B cell (primary cell): ENCODE data around the gene CD151.

ENCODE experiments used
- EZH2 ChIP-seq: IDR thresholded peaks from 2 replicates; pipeline ENCODE4 v1.6.1; 2012; ENCODE audit warnings: borderline replicate concordance, low read depth, mild to moderate bottlenecking, moderate library complexity, low read length; ENCODE audit not compliant: insufficient read depth, poor library complexity, severe bottlenecking
- TF ChIP-seq, protein P1 (sequence below): fragments of 200-600 bp; IDR thresholded peaks from one replicate; pipeline ENCODE4 v1.8.0; 2022; ENCODE audit warnings: antibody characterized with exemption, mild to moderate bottlenecking

DNA sequence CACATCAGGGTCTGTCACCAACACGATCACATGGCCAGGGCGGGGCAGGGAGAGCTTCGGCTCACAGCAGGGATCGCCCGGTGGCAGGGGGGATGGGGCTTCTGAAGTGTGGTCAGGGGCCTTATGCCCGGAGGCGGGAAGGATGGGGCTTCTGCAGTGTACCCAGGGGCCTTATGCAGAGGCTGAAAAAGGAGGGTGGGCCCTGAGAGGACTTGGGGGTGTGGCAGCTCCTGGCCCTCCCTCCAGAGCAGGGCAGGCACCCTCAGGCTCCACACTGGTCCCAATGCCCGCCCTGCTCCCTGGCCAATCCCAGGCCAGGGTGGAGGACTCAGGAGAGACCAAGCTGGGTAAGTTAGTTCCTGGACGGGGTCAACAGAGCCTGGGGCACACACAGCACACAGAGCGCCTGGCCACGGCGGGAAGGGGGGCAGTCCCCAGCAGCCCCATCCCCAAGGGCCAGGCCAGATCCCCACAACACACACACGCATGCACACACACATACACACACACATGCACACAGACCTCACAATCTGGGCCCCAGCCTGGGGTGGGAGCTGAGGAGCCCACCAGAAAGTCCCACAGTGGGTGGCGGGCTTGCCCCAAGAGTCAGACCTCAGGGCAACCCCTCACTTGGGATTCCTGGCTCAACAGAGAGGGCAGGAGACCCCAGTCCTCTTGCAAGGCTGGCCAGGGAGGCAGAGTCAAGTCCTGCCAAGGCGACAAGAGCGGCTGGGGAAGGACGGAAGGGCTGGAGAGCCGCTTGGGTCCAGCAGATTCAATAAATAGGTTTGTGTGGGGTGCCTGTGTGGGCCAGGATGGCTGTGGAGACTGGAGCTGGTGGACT, 41.8 kb upstream of the CD151 start:
- TF ChIP-seq, protein P1, sequence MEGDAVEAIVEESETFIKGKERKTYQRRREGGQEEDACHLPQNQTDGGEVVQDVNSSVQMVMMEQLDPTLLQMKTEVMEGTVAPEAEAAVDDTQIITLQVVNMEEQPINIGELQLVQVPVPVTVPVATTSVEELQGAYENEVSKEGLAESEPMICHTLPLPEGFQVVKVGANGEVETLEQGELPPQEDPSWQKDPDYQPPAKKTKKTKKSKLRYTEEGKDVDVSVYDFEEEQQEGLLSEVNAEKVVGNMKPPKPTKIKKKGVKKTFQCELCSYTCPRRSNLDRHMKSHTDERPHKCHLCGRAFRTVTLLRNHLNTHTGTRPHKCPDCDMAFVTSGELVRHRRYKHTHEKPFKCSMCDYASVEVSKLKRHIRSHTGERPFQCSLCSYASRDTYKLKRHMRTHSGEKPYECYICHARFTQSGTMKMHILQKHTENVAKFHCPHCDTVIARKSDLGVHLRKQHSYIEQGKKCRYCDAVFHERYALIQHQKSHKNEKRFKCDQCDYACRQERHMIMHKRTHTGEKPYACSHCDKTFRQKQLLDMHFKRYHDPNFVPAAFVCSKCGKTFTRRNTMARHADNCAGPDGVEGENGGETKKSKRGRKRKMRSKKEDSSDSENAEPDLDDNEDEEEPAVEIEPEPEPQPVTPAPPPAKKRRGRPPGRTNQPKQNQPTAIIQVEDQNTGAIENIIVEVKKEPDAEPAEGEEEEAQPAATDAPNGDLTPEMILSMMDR, result no peak
- no peak for TF ChIP-seq EZH2
